HG02798 (cell line): Measurements from ENCODE around the gene CAPN2.
A peak's percentile ranks its signal among the peaks of the same experiment; 100 is the strongest.

Source experiments
- ATAC-seq: cut with Tn5 transposase; IDR thresholded peaks from one replicate; pipeline ENCODE4 v1.9.1; 2021; ENCODE audit warnings: mild to moderate bottlenecking; ENCODE audit not compliant: unreplicated experiment, poor library complexity

The CAPN2 gene

DNA sequence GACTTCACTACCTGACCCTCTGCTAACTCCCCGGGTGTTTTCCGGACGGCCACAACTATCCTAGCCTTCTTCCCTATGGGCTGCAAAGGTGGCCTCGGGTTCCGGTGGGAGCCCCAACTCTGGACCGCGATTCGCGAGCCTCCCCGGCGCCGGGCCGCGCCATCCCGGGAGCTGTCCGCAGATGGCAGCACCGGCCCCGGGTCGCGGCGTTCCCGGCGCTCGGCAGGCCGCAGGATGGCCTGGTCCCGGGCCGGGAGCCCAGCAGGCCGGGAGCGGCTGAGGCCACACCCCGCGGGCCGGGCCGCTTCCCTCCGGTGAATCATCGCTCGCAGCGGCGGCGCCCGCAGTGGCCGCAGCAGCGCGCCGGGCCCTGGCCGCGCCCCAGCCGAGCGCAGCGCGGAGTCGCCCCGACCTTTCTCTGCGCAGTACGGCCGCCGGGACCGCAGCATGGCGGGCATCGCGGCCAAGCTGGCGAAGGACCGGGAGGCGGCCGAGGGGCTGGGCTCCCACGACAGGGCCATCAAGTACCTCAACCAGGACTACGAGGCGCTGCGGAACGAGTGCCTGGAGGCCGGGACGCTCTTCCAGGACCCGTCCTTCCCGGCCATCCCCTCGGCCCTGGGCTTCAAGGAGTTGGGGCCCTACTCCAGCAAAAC is at the start of gene CAPN2:
CAPN2 (plus strand) TSS at position 346 of the 656 bp plus-strand sequence; CDS start at position 448, 102 bp downstream.
- ATAC-seq = peak; percentile 73

DNA sequence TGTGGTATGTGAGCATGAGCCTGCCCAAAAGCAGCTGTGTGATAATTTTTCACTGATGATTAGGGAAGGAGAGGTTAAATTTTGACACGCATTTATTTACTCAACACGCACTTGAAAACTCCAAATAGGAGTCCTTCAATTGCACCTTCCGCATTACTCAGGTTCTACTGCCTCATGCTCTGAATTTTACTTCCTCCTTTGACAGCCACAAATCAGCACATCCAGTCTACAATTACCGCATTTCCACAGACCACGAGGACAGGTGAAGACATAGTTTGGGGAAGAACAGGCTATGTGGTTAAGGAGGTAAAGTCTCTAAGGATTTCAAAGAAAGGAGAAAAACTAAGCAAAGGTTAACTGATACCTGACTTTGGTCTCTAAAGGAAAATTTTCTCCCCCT is 49.4 kb upstream of the CAPN2 start:
- ATAC-seq = no peak

DNA sequence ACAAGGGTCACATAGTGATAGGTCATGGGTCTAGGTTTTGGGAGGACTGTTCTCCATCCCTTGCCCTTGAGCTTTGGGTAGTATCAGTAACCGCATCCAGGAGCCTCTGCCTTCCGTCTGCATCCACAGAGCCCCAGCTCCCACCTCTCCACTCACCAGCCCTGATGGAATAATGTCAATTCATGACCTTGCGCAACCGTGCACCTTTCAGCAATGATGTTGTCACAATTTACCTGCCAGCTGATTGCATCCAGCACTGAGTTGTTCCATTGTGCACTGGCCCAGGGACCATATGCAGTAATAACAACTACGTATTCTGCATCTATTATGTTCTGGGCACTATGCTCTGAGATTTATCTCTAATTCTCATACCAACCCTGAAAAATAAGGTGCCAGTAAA is 48.2 kb upstream of the CAPN2 start:
- no peak for ATAC-seq

DNA sequence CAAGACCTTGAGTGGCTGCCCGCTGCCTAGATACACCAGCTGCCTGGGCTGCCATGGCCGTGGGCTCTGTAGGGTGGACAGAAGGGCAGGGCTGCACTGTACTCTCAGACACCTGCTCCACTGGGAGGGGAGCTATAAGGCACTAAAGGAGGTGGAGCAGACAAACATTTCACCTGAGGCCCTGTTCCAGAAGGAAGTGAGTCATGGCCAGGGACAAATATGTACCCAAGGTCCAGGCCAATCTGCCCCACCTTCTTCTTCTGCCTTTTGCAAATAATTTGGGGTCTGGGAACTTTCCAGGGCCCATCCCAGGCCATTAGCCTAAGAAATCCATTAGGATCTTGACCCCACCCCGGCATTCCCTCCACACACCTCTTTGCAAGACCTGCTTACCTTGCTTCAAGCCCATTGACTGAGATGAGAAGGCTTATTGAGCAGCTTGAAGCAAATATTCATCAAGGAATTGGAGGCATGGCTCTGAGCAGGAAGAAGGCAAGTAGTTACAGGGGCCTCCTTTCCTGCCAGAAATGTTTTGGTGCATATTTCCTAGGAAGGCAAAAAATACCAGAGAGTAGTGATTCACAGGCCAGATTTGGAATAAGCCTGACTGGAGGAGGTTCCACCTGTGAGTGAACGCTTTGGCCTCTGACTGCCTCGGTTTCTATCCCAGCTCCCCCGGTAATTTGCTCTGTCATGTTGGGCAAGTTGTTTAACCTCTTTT is 46.6 kb upstream of the CAPN2 start, which contains the start of gene CAPN8:
CAPN8 (minus strand) TSS at position 110 of the 721 bp plus-strand sequence; CDS start at position 55, 55 bp downstream.
- no peak for ATAC-seq

DNA sequence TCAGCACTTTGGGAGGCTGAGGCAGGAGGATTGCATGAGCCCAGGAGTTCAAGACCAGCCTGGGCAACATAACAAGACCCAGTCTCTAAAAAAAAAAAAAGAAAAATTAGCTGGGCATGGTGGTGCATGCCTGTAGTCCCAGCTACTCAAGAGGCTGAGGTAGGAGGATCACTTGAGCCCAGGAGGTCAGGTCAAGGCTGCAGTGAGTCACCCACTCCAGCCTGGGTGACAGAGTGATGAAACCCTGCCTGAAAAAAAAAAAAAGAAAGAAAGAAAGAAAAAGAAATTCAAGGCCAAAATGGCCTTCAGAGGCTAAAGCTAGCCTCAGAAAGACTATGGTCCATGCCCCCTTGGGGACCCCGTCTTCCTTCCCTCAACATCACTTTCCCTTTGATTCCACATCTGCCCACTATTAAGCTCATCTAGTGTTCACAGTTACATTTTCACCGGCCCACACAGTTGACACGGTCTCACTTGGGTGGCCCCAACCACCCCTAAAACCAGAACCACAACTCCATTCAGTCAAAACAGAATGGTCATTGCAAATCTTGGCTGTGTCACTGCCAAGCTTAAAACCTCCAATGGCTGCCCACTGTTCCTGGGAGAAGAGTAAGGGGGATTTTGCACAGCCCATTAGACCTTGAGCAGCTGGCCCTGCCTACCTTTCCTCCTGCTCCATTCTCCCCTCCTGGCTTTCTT is 44.7 kb upstream of the CAPN2 start:
- peak; percentile 55 for ATAC-seq

DNA sequence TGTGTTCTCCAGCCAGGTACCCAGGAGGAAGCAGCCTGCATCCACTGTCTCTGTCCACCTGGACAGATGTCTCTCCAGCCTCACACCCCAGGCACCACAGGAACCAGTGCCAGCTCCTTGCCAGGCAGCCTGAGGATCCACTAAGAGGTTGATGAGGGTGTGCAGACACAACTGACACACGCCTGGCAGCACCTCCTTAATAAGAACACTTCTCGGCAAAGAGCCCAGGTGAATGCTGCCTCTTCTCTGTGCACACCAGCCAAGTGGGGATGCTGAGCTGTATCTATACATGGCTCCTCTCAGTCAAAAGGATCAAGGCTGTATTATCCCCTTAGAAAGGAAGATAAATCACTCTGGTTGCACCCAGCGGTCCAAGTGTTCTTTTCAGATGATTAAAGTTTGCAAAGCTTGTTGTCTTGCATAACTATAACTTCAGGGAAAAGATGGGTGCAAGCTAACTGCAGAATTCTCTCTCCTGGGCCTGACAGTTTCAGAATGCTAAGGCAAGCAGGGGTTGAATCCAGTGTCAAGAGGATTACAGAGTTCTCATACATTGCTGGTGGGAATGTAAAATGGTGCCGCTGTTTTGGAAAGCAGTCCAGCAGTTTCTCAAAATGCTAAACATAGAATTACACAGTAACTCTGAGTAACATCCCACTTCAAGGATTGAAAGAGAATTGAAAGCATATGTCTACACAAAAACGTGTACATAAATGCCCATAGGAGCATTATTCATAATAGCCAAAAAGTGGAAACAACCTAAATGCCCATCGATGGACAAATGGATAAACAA is 43.1 kb upstream of the CAPN2 start:
- no peak for ATAC-seq

DNA sequence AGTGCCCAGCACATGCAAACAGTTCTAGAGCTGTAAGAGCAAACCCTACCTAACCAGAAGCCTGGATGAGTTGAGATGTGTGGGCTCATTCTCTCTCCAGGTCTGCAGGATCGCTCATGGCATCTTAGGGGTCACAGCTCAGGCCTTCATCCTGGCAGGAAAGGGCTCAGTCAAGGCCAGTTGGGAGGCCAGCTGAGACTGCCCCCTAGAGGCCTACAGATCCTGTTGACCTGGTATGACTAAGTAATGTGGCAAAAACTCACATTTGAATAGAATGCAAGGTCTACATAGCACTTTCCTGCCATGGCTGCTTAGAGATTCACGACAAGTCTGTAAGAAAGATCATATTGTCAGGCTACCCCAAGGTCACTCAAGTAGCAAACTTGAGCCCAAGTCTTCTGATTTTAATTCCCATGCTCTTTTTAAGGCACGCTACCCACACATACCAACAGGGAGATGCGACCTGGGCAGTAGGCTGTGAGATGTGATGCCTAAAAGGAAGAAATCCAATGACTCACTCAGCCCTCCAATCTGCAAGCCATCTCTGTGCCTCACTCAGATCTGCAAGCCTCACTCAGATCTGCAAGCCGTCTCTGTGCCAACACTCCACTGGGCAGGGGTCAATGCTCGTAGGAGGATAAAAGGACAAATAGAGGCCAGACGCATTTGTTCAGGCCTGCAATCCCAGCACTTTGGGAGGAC is 41.7 kb upstream of the CAPN2 start:
- no peak for ATAC-seq

DNA sequence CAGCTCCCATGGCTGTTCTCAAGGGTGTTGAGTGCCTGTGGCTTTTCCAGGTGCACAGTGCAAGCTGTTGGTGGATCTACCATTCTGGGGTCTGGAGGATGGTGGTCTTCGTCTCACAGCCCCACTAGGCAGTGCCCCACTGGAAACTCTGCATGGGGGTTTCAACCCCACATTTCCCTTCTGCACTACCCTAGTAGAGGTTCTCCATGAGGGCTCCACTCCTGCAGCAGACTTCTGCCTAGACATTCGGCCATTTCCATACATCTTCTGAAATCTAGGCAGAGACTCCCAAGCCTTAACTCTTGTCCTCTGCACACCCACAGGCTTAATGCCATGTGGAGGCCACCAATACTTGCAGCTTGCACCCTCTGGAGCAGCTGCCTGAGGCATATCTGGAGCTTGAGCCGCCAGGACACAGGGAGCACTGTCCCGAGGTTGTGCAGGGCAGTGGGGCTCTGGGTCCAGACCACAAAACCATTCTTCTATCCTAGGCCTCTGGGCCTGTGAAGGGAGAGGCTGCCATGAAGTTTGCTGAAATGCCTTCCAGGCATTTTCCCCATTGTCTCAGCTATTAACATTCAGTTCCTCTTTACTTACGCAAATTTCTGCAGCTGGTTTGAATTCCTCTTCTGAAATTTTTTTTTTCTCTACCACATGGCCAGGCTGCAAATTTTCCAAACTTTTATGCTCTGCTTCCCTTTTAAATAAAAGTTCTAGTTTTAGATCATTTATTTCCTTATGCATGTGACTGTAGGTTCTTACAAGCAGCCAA is 38.0 kb upstream of the CAPN2 start:
- no peak for ATAC-seq

DNA sequence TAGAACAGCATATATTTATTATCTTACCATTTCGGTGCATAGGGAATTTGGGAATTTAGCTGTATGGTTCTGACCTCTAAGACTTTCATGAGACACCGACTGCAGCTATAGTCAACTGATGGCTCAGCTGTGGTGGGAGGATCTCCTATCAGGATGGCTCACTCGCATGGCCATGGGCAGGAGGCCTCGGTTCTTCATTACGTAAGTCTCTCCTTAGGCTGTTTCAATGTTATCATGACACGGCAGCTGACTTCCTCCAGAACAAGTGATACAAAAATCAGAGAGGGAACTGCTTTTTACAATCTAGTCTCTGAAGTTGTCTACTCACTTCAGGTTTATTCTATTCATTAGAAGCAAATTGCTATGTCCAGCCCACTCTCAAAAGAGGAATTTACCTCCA is 33.5 kb upstream of the CAPN2 start:
- ATAC-seq = no peak

DNA sequence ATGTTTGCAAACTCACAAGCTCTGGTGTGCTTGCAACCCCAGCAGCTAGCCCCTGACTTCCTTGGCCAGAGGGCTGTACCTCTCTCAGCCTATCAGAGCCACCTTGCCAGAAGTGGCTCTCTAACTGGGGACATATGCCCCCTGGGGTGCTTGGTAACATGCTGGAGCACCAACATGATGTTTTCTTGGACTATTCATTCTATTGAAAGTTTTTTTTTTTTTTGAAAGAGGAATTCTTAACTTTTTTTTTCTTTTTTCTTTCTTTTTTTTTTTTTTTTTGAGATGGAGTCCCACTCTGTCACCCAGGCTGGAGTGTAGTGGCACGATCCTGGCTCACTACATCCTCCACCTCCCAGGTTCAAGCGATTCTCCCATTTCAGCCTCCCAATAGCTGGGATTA is 32.2 kb upstream of the CAPN2 start:
- ATAC-seq = no peak

DNA sequence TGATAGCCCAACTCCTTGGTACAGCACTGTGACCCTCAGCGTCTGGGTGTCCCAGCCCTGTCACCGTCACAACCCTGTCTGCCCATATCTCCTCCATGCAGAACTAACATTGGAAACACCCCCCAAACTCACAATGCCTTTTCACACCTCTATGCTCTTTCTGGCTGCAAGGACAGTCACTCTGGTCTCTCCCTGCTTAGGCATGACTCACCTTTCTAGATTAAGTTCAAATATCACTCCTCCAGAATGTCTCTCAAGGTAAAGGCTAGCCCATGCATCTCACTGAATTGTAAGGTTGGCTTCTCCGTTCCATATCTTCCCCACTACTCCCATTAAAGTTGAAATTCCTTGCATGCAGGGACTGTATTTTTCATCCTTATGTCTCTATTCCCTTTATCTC is 29.8 kb upstream of the CAPN2 start:
- no peak for ATAC-seq

DNA sequence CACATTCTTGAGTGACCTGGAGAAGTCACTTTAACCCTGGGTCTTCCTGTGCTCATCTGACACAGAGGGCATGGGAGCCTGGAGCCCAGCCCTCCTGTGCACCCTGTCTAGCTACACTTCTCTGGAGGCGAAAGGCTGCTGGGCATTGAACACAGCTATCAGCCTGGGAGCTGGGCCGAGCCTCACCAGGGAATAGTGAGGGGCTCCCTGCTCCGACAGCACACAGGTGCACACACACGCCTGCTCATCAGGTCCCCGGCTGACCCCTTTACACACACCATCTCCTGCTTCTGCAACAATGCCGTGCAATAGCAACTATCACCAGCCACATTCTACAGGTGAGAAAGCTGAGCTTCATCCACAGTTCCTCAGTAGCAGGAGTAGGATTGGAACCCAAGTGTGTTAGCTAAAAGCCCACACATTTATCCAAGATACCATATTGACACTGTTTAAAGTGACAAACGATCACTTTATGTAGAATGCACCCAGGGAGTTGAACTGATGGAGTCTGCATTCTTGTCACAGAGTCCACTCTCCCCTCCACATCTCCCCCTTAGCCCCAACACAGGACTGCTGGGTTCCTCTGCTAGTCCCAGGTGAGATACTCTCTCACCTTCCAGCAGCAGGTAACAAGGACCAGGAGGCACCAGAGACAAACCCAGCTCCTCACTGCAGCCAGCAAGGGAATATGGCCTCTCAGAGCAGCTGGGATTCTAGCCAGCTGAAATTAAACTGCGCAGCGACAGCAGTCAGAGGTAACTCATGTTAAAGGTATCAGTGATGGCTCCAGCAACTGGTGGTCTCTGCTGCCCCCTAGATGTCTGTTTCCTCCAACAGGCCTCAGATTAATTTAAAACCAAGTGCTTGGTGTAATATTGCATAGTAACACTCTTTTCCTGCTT is 28.5 kb upstream of the CAPN2 start:
- peak; percentile 36 for ATAC-seq

DNA sequence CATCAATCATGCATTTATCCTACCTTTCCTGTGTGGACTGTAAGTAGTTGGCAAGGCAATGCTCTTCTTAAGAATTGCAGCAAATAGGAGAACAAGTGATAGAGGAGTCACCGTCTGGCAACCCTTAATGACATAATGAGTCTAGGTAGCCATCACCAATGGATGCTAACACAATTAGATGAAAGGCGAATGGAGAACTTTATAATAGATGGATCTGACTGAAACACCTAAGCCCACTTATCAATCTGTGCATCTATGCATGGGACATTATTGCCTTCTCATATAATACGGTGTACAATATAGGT is 27.9 kb upstream of the CAPN2 start:
- no peak for ATAC-seq

DNA sequence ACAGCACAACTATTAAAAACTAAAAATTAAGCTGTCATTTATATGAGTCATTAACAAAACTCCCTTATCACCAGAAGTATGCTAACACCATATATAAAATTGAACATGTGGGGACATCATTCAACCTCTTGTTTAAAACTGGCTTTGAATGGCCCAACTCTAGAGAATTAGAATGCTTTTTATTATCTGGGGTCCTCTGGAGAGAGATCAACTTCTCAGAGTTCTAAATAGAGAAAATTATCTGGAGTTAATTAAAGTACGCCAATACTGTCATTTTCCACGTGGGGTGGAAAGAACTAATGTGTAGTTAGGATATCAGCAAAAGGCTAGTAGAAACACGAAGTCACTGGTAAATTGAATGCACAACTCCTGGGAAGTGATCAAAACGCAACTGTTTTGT is 21.2 kb upstream of the CAPN2 start:
- no peak for ATAC-seq

DNA sequence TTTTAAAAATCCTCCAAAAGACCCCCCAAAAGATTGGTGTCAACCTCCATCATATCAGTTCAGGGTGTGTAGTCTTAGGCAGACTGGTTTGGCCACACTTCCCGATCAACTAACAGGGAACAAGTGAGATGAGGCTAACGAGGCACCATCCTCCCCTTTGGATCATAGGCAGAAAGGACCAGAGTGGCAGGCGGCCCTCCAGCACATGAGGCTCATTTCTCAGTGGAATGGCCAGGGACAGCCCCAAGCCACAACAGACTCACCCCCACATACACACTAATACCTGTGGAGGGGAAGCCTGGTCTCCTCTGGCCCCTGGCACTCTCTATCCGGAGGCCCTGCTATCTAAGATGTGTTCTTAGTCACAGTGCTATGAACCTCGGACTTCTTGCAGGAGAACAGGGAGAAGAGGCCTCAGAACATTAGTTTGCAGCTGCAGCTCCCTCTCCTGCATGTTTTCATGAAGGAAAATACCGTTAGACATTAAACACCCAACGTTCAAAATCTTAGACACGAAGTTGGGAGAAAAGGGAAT is 17.3 kb upstream of the CAPN2 start:
- no peak for ATAC-seq

DNA sequence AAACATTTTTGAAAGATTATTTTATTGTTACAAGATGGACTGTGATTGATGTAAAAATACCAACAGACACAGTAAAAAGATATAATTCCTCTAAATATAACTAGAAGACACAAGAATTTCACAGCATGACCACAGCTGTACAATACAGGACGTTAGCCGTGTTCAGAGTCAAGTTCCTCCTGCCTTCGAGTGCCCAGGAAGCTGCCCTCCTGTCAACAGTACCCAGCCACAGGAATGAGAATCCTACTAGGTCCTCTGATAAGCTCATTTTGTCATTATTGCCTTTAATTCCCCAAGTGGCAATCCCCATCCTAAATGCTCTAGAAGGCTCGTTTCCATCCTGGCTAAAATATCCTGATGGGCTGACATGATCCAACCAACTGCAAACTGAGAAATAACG is 16.4 kb upstream of the CAPN2 start:
- no peak for ATAC-seq

DNA sequence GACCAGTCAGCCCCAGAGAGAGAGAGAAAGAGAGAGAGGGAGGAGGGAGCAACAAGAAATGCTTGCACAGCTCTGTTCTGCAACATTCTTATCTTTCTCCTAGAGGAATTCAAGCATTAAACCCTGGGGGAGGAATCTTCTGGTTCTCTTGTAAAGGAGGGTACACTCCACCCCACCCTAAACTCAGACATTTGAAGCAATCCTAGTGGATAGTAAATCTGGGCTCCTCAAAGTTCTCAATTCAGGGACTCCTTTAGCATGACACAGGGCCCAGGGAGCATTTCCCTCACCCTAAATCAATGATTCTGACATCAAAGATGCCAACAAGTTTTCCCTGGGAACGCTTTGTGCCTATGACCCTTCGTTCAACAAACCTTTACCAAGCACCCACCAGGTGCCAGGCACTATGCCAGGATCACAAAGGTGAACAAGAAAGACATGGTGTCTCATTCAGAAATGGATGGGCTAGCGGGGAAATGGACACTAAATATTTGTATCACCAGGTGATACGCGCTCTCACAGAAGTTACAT is 11.9 kb upstream of the CAPN2 start:
- no peak for ATAC-seq
